ENCODE data around the gene CDK17.

DNA sequence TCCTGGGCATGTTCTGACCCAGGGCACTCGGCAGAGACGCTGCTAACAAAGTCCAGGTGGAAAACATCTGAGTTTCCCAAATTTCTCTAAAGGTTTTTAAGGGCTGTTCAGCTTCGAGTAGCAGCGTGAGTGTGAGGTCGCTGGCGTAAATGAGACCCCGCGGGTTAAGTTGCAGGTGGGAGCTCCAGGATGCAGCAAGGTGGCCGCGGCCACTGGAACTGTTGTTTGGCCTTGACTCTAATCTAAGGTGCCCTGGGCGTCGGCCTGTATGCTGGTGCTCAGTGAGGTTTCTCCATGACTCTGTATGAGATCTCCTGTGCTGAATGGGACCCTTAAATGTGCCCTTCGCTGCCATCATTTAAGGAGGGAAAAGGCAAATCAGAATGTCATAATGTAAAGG, 155.4 kb downstream of the CDK17 start:
- no peak for TF ChIP-seq REST (IDR thresholded peaks at IDR 0.05; ENCODE audit: low read depth)
- TF ChIP-seq JUND (IDR thresholded peaks at IDR 0.05), result no peak
- TF ChIP-seq CTCF (IDR thresholded peaks at IDR 0.05 in 2 of 3, conservative IDR thresholded peaks at IDR 0.05 in 1 of 3; ENCODE audit: borderline replicate concordance in 1 of 3, insufficient read depth in 1 of 3, low read depth in 2 of 3, low read length in 2 of 3), result no peak

Data from HCT116 (cell line).